SK-N-SH (cell line): ENCODE data around the gene SIGLEC9. TPM values are rescaled to one million over a fixed set of nuclear protein-coding genes. Genes with fewer than 3 reads are reported as not detected.

ENCODE experiments used
- CTCF ChIA-PET: fragments of 300-600, 350-600 bp; formaldehyde crosslinking; extraction: SDS; loops from one replicate; lab custom pipeline; 2021; lab: Yijun Ruan, JAX
- POLR2A ChIA-PET: fragments of 350-600 bp; sonication (Branson Sonifier 250); formaldehyde crosslinking; extraction: SDS; loops from one replicate; lab custom pipeline; 2020; ENCODE audit warnings: antibody characterized with exemption, inconsistent platforms; lab: Yijun Ruan, JAX
- DNase-seq: peaks from one replicate; pipeline ENCODE4 v3.0.0; 2012
- H2AFZ ChIP-seq: fragments of 200-600 bp; sonication (generic); 2 replicates; pipeline ENCODE4 v1.8.1; 2016; ENCODE audit warnings: antibody characterized with exemption, mild to moderate bottlenecking, low read depth
- H3F3A ChIP-seq: fragments of 200-600 bp; sonication (generic); replicated peaks from 2 replicates; pipeline ENCODE3; 2016; ENCODE audit warnings: antibody characterized with exemption, mild to moderate bottlenecking; ENCODE audit not compliant: insufficient read depth
- H3K27ac ChIP-seq, 2 experiments: fragments of 200-500 bp in 1 of 2; fragments of 200-600 bp in 1 of 2; sonication (Bioruptor generic) in 1 of 2; sonication (generic), shearing (Covaris generic) in 1 of 2; 2 replicates each; pipeline versions ENCODE4 v1.5.1 to v1.6.1; 2014 to 2016; ENCODE audit warnings: low read depth in 2 of 2, inconsistent platforms in 1 of 2, low read length in 1 of 2, mild to moderate bottlenecking in 1 of 2, mixed read lengths in 1 of 2
- H3K27me3 ChIP-seq: fragments of 200-600 bp; sonication (generic), shearing (Covaris generic); 2 replicates; pipeline ENCODE4 v1.6.1; 2016; ENCODE audit warnings: mixed run types; ENCODE audit not compliant: insufficient read depth
- H3K36me3 ChIP-seq, 2 experiments: fragments of 200-500 bp in 1 of 2; fragments of 200-600 bp in 1 of 2; sonication (Bioruptor generic) in 1 of 2; sonication (generic) in 1 of 2; replicated peaks in 1 of 2; 2 replicates each; pipeline versions ENCODE3 to v1.5.1; 2014 to 2016; ENCODE audit warnings: low read length in 1 of 2, mild to moderate bottlenecking in 1 of 2; ENCODE audit not compliant: insufficient read depth in 2 of 2, control insufficient read depth in 1 of 2
- H3K4me1 ChIP-seq, 2 experiments: fragments of 200-500 bp in 1 of 2; fragments of 200-600 bp in 1 of 2; sonication (Bioruptor generic) in 1 of 2; sonication (generic), shearing (Covaris generic) in 1 of 2; 2 replicates each; pipeline versions ENCODE4 v1.5.1 to v1.6.1; 2014 to 2016; ENCODE audit warnings: low read depth in 1 of 2, low read length in 1 of 2, mixed run types in 1 of 2; ENCODE audit not compliant: insufficient read depth in 2 of 2, control insufficient read depth in 1 of 2
- H3K4me2 ChIP-seq: fragments of 200-600 bp; sonication (generic), shearing (Covaris generic); 2 replicates; pipeline ENCODE4 v1.6.1; 2017; ENCODE audit warnings: mixed run types
- H3K4me3 ChIP-seq, 2 experiments: fragments of 200-500 bp in 1 of 2; fragments of 200-600 bp in 1 of 2; sonication (Bioruptor generic) in 1 of 2; sonication (generic), shearing (Covaris generic) in 1 of 2; 2 replicates each; pipeline versions ENCODE4 v1.5.1 to v1.8.1; 2014 to 2016; ENCODE audit warnings: low read depth in 2 of 2, inconsistent platforms in 1 of 2, low read length in 1 of 2, mild to moderate bottlenecking in 1 of 2, mixed read lengths in 1 of 2, moderate library complexity in 1 of 2
- H3K79me2 ChIP-seq: fragments of 200-600 bp; sonication (generic); 2 replicates; pipeline ENCODE4 v1.8.1; 2017; ENCODE audit warnings: mild to moderate bottlenecking; ENCODE audit not compliant: insufficient read depth
- H3K9ac ChIP-seq: fragments of 200-600 bp; sonication (generic); 2 replicates; pipeline ENCODE4 v1.6.1; 2017; ENCODE audit warnings: mixed run types
- H3K9me2 ChIP-seq: fragments of 200-600 bp; sonication (generic); 2 replicates; pipeline ENCODE4 v1.6.1; 2017; ENCODE audit warnings: mixed run types
- H3K9me3 ChIP-seq: fragments of 200-600 bp; sonication (generic); 2 replicates; pipeline ENCODE4 v1.6.1; 2017; ENCODE audit warnings: mixed run types, mild to moderate bottlenecking, moderate library complexity
- H4K20me1 ChIP-seq: fragments of 200-600 bp; sonication (generic); 2 replicates; pipeline ENCODE4 v1.6.1; 2017; ENCODE audit warnings: mild to moderate bottlenecking, mixed run types; ENCODE audit not compliant: insufficient read depth
- CHD2 ChIP-seq: fragments of 150-350 bp; IDR thresholded peaks from 2 replicates; pipeline ENCODE4 v1.6.1; 2018; ENCODE audit warnings: low read length; ENCODE audit not compliant: partially characterized antibody
- ELF1 ChIP-seq: IDR thresholded peaks from 2 replicates; pipeline ENCODE4 v1.4.0; 2012
- EZH2phosphoT487 ChIP-seq: fragments of 200-600 bp; sonication (generic); IDR thresholded peaks from 2 replicates; pipeline ENCODE4 v1.6.1; 2017; ENCODE audit warnings: low read depth, mixed run types, mild to moderate bottlenecking, antibody characterized with exemption, moderate library complexity, borderline replicate concordance
- FOXJ3 ChIP-seq: sonication (generic); formaldehyde crosslinking; IDR thresholded peaks from 2 replicates; pipeline ENCODE4 v1.5.1; 2020; ENCODE audit warnings: mild to moderate bottlenecking, missing genetic modification reagents
- GATA2 ChIP-seq: sonication (generic); formaldehyde crosslinking; IDR thresholded peaks from 2 replicates; pipeline ENCODE4 v1.5.0; 2020; ENCODE audit warnings: mild to moderate bottlenecking, missing genetic modification reagents
- MAX ChIP-seq: IDR thresholded peaks from 2 replicates; pipeline ENCODE4 v1.4.0; 2012; ENCODE audit warnings: low read depth
- MXI1 ChIP-seq: IDR thresholded peaks from 2 replicates; pipeline ENCODE4 v1.6.1; 2012; ENCODE audit warnings: mild to moderate bottlenecking, low read depth, low read length, improper control_type of control experiment
- NFIC ChIP-seq: IDR thresholded peaks from 2 replicates; pipeline ENCODE4 v1.4.0; 2012; ENCODE audit warnings: borderline replicate concordance
- NRF1 ChIP-seq: IDR thresholded peaks from 2 replicates; pipeline ENCODE4 v1.6.1; 2012; ENCODE audit warnings: low read depth, mild to moderate bottlenecking, low read length
- PBX3 ChIP-seq: IDR thresholded peaks from 2 replicates; pipeline ENCODE4; 2012
- RCOR1 ChIP-seq: fragments of 150-350 bp; IDR thresholded peaks from 2 replicates; pipeline ENCODE4 v1.6.1; 2017; ENCODE audit warnings: antibody characterized with exemption, low read length
- REST ChIP-seq: IDR thresholded peaks from 2 replicates; pipeline ENCODE4 v1.6.1; 2012; ENCODE audit warnings: mild to moderate bottlenecking, low read depth, low read length, moderate library complexity
- TAF1 ChIP-seq: IDR thresholded peaks from 2 replicates; pipeline ENCODE4 v1.6.1; 2012; ENCODE audit warnings: low read depth, mild to moderate bottlenecking, low read length, moderate library complexity, borderline replicate concordance
- TEAD4 ChIP-seq: IDR thresholded peaks from 2 replicates; pipeline ENCODE4 v1.4.0; 2012; ENCODE audit warnings: mild to moderate bottlenecking, borderline replicate concordance; ENCODE audit not compliant: insufficient read depth
- USF2 ChIP-seq: fragments of 150-350 bp; IDR thresholded peaks from 2 replicates; pipeline ENCODE4 v1.6.1; 2017; ENCODE audit warnings: antibody characterized with exemption, low read length, low read depth, borderline replicate concordance
- ZBTB33 ChIP-seq: IDR thresholded peaks from 2 replicates; pipeline ENCODE4 v1.4.0; 2012; ENCODE audit warnings: low read depth, borderline replicate concordance
- WGBS: methylation state at CpG from one replicate; pipeline ENCODE4 v1.1.6; 2017; ENCODE audit warnings: low lambda C conversion rate; 5-methylcytosine and 5-hydroxymethylcytosine counted together
- polyA plus RNA-seq, 3 experiments: library from polyadenylated mRNA; depleted of rRNA; stranded (reverse); fragments of >200 nt; gene quantifications; 2 replicates each; pipeline ENCODE4 v1.2.3, GENCODE V29; 2012

The SIGLEC9 gene
- polyA plus RNA-seq, 1 of the 3 experiments (the other 2 are of a cell fraction), result not detected

- no peaks in the 10 kb centered on the region for H3F3A ChIP-seq
- no peak overlapping the region for H3K4me2 ChIP-seq
- 0% methylated on average over 2 of the region's 2 CpGs for WGBS
- peaks cover 36% of the 10 kb centered on the region for H3K27me3 ChIP-seq
- no peak overlapping the region for H3K4me3 ChIP-seq
- H3K36me3 ChIP-seq, result no peaks in the 10 kb centered on the region
- no peaks in the 10 kb centered on the region for H3K4me1 ChIP-seq
- no peak for DNase-seq
- TF ChIP-seq NRF1, result no peak
- TF ChIP-seq TAF1, result no peak
- TF ChIP-seq PBX3, result no peak
- TF ChIP-seq NFIC, result no peak
- TF ChIP-seq MAX, result no peak
- no peak for TF ChIP-seq REST
- TF ChIP-seq MXI1, result no peak
- no peak for TF ChIP-seq EZH2phosphoT487
- TF ChIP-seq GATA2 (CRISPR knock-in tag), result no peak
- no peak for TF ChIP-seq FOXJ3
- no peak for TF ChIP-seq CHD2
- TF ChIP-seq RCOR1, result no peak
- no peak for TF ChIP-seq USF2
- no peak for TF ChIP-seq TEAD4
- no peak for TF ChIP-seq ELF1
- TF ChIP-seq ZBTB33, result no peak
- H4K20me1 ChIP-seq, result no peaks in the 10 kb centered on the region
- no peak overlapping the region for H2AFZ ChIP-seq
- POLR2A ChIA-PET, result no interaction called here
- H3K9me2 ChIP-seq, result no peaks in the 10 kb centered on the region
- H3K9me3 ChIP-seq, result no peaks in the 10 kb centered on the region
- no peaks in the 10 kb centered on the region for H3K79me2 ChIP-seq
- H3K27ac ChIP-seq, result no peak overlapping the region
- CTCF ChIA-PET, result interaction anchor here (0.6 to 2.7 kb wide), 6 partner anchors 9 to 358 kb away, joined by 3 to 12 read pairs (median 4); no protein-coding TSS in a partner anchor
- no peak overlapping the region for H3K9ac ChIP-seq
Measured at GRCh38 chr19:51156710-51157109, 32.0 kb downstream of the SIGLEC9 start.
